Hepatocyte (in vitro differentiated cells): ENCODE results near the gene DDX6.

ENCODE experiments used
- EZH2 ChIP-seq: fragments of 200-600 bp; sonication (generic); IDR thresholded peaks from 2 replicates; pipeline ENCODE4 v1.6.1; 2016; ENCODE audit warnings: antibody characterized with exemption, mild to moderate bottlenecking, borderline replicate concordance
- TF ChIP-seq, protein P1 (sequence below): fragments of 200-600 bp; sonication (generic); IDR thresholded peaks from 2 replicates; pipeline ENCODE4 v1.5.1; 2016; ENCODE audit warnings: antibody characterized with exemption, mild to moderate bottlenecking; ENCODE audit not compliant: poor library complexity

DNA sequence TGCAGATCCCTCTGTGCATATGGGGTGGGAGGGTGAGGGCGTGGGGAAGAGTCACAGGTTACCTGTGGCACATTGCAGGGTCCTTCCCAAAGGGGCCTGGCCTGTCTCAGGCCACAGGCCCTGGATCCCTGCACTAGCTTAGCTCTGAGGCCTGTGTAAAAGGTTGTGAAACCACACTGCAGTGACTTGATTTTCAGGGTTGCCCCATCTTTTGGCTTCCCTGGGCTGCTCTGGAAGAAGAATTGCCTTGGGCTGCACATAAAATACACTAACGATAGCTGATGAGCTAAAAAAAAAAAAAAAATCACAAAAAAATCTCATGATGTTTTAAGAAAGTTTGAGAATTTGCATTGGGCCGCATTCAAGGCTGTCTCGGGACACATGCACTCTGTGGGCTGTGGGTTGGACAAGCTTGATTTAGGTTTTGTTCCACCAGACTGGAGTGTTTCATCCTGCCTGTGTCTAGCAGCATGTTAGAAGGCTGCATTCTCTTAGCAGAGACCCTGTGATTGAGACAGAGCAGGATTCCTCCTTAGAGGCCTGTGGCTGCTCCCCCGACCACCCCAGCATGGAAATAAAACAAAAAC, 75.6 kb downstream of the DDX6 start:
- TF ChIP-seq, protein P1, sequence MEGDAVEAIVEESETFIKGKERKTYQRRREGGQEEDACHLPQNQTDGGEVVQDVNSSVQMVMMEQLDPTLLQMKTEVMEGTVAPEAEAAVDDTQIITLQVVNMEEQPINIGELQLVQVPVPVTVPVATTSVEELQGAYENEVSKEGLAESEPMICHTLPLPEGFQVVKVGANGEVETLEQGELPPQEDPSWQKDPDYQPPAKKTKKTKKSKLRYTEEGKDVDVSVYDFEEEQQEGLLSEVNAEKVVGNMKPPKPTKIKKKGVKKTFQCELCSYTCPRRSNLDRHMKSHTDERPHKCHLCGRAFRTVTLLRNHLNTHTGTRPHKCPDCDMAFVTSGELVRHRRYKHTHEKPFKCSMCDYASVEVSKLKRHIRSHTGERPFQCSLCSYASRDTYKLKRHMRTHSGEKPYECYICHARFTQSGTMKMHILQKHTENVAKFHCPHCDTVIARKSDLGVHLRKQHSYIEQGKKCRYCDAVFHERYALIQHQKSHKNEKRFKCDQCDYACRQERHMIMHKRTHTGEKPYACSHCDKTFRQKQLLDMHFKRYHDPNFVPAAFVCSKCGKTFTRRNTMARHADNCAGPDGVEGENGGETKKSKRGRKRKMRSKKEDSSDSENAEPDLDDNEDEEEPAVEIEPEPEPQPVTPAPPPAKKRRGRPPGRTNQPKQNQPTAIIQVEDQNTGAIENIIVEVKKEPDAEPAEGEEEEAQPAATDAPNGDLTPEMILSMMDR, result no peak
- no peak for TF ChIP-seq EZH2
